Neural cell (in vitro differentiated cells): ENCODE results near the gene HERPUD1. TPM values are rescaled to one million over a fixed set of nuclear protein-coding genes. Genes with fewer than 3 reads are reported as not detected.
A peak's percentile ranks its signal among the peaks of the same experiment; 100 is the strongest.
"Not testable (repeated sequence)": the region's sequence is repeated elsewhere in the genome, so short reads cannot be mapped to it uniquely, and the experiment has no call there.

Experiments
- H2AFZ ChIP-seq: fragments of 200-600, 300-800 bp; sonication (generic), shearing (Covaris generic); 2 replicates; pipeline ENCODE4 v1.6.0; 2014; ENCODE audit warnings: low read depth, mild to moderate bottlenecking, antibody characterized with exemption, low read length, moderate library complexity
- H3F3A ChIP-seq: fragments of 200-600 bp; shearing (Covaris generic); 2 replicates; pipeline ENCODE4 v1.6.1; 2016; ENCODE audit warnings: mild to moderate bottlenecking, moderate library complexity, mixed read lengths, antibody characterized with exemption, low read length; ENCODE audit not compliant: insufficient read depth, poor library complexity, severe bottlenecking
- H3K27ac ChIP-seq: fragments of 200-600, 300-800 bp; sonication (generic), shearing (Covaris generic); 2 replicates; pipeline ENCODE4 v1.5.1; 2014; ENCODE audit warnings: mild to moderate bottlenecking, low read length, moderate library complexity
- H3K27me3 ChIP-seq: fragments of 300-800, 200-600 bp; sonication (generic), shearing (Covaris generic); 2 replicates; pipeline ENCODE4 v1.6.0; 2014; ENCODE audit warnings: mild to moderate bottlenecking, low read depth, low read length, moderate library complexity; ENCODE audit not compliant: insufficient read depth
- H3K36me3 ChIP-seq: fragments of 300-800, 200-600 bp; sonication (generic), shearing (Covaris generic); 2 replicates; pipeline ENCODE4 v1.5.1; 2014; ENCODE audit warnings: mild to moderate bottlenecking, antibody characterized with exemption, low read length, moderate library complexity; ENCODE audit not compliant: insufficient read depth
- H3K4me2 ChIP-seq: fragments of 300-800, 200-600 bp; sonication (generic), shearing (Covaris generic); 2 replicates; pipeline ENCODE4 v1.6.0; 2014; ENCODE audit warnings: mild to moderate bottlenecking, low read length
- H3K4me3 ChIP-seq: fragments of 300-800, 200-600 bp; sonication (generic), shearing (Covaris generic); 2 replicates; pipeline ENCODE4 v1.5.1; 2014; ENCODE audit warnings: mild to moderate bottlenecking, low read length, moderate library complexity
- H3K79me2 ChIP-seq: fragments of 200-600 bp; shearing (Covaris generic); replicated peaks from 2 replicates; pipeline ENCODE4 v1.6.0; 2014; ENCODE audit warnings: mild to moderate bottlenecking, low read length, moderate library complexity; ENCODE audit not compliant: insufficient read depth
- H3K9ac ChIP-seq: fragments of 300-800, 200-600 bp; sonication (generic), shearing (Covaris generic); 2 replicates; pipeline ENCODE4 v1.6.1; 2016; ENCODE audit warnings: mild to moderate bottlenecking, low read length, mixed read lengths
- H3K9me2 ChIP-seq: fragments of 200-600 bp; shearing (Covaris generic); 2 replicates; pipeline ENCODE4 v1.6.1; 2016; ENCODE audit warnings: mild to moderate bottlenecking, low read length, mixed read lengths; ENCODE audit not compliant: insufficient read depth
- H3K9me3 ChIP-seq: fragments of 200-600, 300-800 bp; sonication (generic), shearing (Covaris generic); 2 replicates; pipeline ENCODE4 v1.6.1; 2016; ENCODE audit warnings: mild to moderate bottlenecking, mixed run types, low read length, moderate library complexity, mixed read lengths
- H4K20me1 ChIP-seq: fragments of 200-600 bp; shearing (Covaris generic); 2 replicates; pipeline ENCODE4 v1.6.1; 2016; ENCODE audit warnings: mild to moderate bottlenecking, mixed run types; ENCODE audit not compliant: insufficient read depth
- CTCF ChIP-seq: fragments of 450-650 bp; IDR thresholded peaks from 2 replicates; pipeline ENCODE4 v1.5.1; 2014; ENCODE audit warnings: antibody characterized with exemption, mild to moderate bottlenecking, moderate library complexity; ENCODE audit not compliant: poor library complexity, severe bottlenecking
- EP300 ChIP-seq: fragments of 450-650 bp; conservative IDR thresholded peaks from 2 replicates; pipeline ENCODE4 v1.6.1; 2014; ENCODE audit warnings: antibody characterized with exemption, mild to moderate bottlenecking, moderate library complexity; ENCODE audit not compliant: poor library complexity, severe bottlenecking
- EZH2 ChIP-seq: fragments of 200-600, 300-800 bp; shearing (Covaris generic), sonication (generic); IDR thresholded peaks from 2 replicates; pipeline ENCODE4 v1.6.1; 2014; ENCODE audit warnings: antibody characterized with exemption, low read length, borderline replicate concordance, mild to moderate bottlenecking; ENCODE audit not compliant: insufficient read depth, poor library complexity, severe bottlenecking
- MXI1 ChIP-seq: fragments of 450-650 bp; conservative IDR thresholded peaks from 2 replicates; pipeline ENCODE4 v1.6.1; 2014; ENCODE audit warnings: antibody characterized with exemption, mild to moderate bottlenecking; ENCODE audit not compliant: poor library complexity, severe bottlenecking
- REST ChIP-seq: IDR thresholded peaks from 2 replicates; pipeline ENCODE4 v1.6.1; 2012; ENCODE audit warnings: borderline replicate concordance
- SMC3 ChIP-seq: fragments of 450-650 bp; conservative IDR thresholded peaks from 2 replicates; pipeline ENCODE4 v1.6.1; 2014; ENCODE audit warnings: antibody characterized with exemption, mild to moderate bottlenecking, moderate library complexity; ENCODE audit not compliant: poor library complexity
- TAF1 ChIP-seq: IDR thresholded peaks from 2 replicates; pipeline ENCODE4 v1.6.1; 2012; ENCODE audit warnings: low read depth
- polyA plus RNA-seq: library from polyadenylated mRNA; depleted of rRNA; stranded (reverse); fragments of >200 nt; gene quantifications from 2 replicates; pipeline ENCODE4 v1.2.3, GENCODE V29; 2014

The HERPUD1 gene
- polyA plus RNA-seq, 1 donor from 2014 or later: 76.0 TPM

- Histone ChIP-seq H3K79me2 (peaks cover 24% of the 10 kb centered on the region), H3K4me2 (peak overlapping the region; percentile 72), H3K9me3 (no peaks in the 10 kb centered on the region), H3K9ac (peak overlapping the region; percentile 95), H4K20me1 (no peaks in the 10 kb centered on the region), H2AFZ (peak overlapping the region; percentile 57), H3K9me2 (no peaks in the 10 kb centered on the region), H3K4me3 (peak overlapping the region; percentile 89), H3F3A (no peaks in the 10 kb centered on the region), H3K27me3 (no peaks in the 10 kb centered on the region), H3K36me3 (peaks cover 4% of the 10 kb centered on the region), H3K27ac (peak overlapping the region; percentile 85)
- peak; percentile 62 for TF ChIP-seq MXI1
- no peak for TF ChIP-seq CTCF
These were observed 1.0 kb downstream of the HERPUD1 start for GRCh38 chr16:56932721-56933619.

- peaks cover 4% of the 10 kb centered on the region for H3K36me3 ChIP-seq
- peaks cover 24% of the 10 kb centered on the region for H3K79me2 ChIP-seq
- H3K9me3 ChIP-seq: no peaks in the 10 kb centered on the region
These were observed 2.1 kb downstream of the HERPUD1 start for GRCh38 chr16:56933828-56934598.

GRCh38 chr16:56934599-56935145 is 2.7 kb downstream of the HERPUD1 start:
- not testable (repeated sequence) for H3K27ac ChIP-seq, H3K27me3 ChIP-seq, H3K36me3 ChIP-seq, H3K9ac ChIP-seq, H3F3A ChIP-seq, H3K9me3 ChIP-seq, H3K9me2 ChIP-seq, H4K20me1 ChIP-seq, H2AFZ ChIP-seq
- Histone ChIP-seq H3K79me2 (peaks cover 24% of the 10 kb centered on the region), H3K4me3 (peak overlapping the region; percentile 89), H3K4me2 (peak overlapping the region; percentile 72)

More at GRCh38 chr16:56933828-56934598, 2.1 kb downstream of the HERPUD1 start:
- Histone ChIP-seq H3K4me2 (peak overlapping the region; percentile 72), H3K9me2 (no peaks in the 10 kb centered on the region), H3F3A (no peaks in the 10 kb centered on the region), H4K20me1 (no peaks in the 10 kb centered on the region), H2AFZ (no peak overlapping the region), H3K27ac (no peak overlapping the region), H3K27me3 (no peaks in the 10 kb centered on the region), H3K9ac (peak overlapping the region; percentile 95), H3K4me3 (peak overlapping the region; percentile 89)
- no peak for TF ChIP-seq TAF1

DNA sequence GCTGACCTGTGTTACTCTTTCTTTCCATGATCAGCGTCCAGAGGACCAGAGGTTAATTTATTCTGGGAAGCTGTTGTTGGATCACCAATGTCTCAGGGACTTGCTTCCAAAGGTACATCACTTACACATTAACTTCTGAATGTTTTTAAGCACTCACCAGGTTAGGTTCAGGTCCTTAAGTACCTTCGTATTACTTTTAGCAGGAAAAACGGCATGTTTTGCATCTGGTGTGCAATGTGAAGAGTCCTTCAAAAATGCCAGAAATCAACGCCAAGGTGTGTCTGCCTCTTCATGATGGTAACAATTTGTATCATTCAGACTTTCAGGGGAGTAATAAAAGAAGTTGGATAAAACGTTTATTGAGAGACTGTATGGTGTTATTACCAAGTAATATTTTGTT is 3.3 kb downstream of the HERPUD1 start:
- H2AFZ ChIP-seq: no peak overlapping the region
- H4K20me1 ChIP-seq: no peaks in the 10 kb centered on the region
- H3K4me3 ChIP-seq: peak overlapping the region; percentile 42
- H3K4me2 ChIP-seq: no peak overlapping the region
- peaks cover 4% of the 10 kb centered on the region for H3K36me3 ChIP-seq
- H3K27ac ChIP-seq: no peak overlapping the region
- H3K27me3 ChIP-seq: no peaks in the 10 kb centered on the region
- no peaks in the 10 kb centered on the region for H3K9me2 ChIP-seq
- no peaks in the 10 kb centered on the region for H3K9me3 ChIP-seq
- H3K79me2 ChIP-seq: peaks cover 24% of the 10 kb centered on the region
- H3F3A ChIP-seq: no peaks in the 10 kb centered on the region
- H3K9ac ChIP-seq: no peak overlapping the region
- no peak for TF ChIP-seq SMC3
- TF ChIP-seq EP300: no peak
- TF ChIP-seq CTCF: no peak
- no peak for TF ChIP-seq REST
- no peak for TF ChIP-seq EZH2
